GM12891 (cell line): ENCODE results near the gene NUP85.

Experiments
- POLR2A ChIP-seq: IDR thresholded peaks from 2 replicates; pipeline ENCODE4 v1.6.1; 2011; ENCODE audit warnings: low read depth, low read length, control low read depth
- POLR2AphosphoS5 ChIP-seq: IDR thresholded peaks from 2 replicates; pipeline ENCODE4 v1.6.1; 2011; ENCODE audit warnings: low read depth, low read length, control low read depth
- TAF1 ChIP-seq: IDR thresholded peaks from 2 replicates; pipeline ENCODE4 v1.6.1; 2011; ENCODE audit warnings: low read depth, low read length, control low read depth

GRCh38 chr17:75194879-75195278, 10.6 kb upstream of the NUP85 start:
- TF ChIP-seq POLR2AphosphoS5 (no peak), POLR2A (no peak), TAF1 (no peak)
